Activated CD4-positive, alpha-beta T cell treated with anti-CD3 and anti-CD28 coated beads, Interleukin-10, Interleukin-2, amounts not matched to agents 100 ng/mL and 50 ng/mL, durations not matched to agents 16 hours and 8 hours (primary cell): ENCODE data around the gene SRM.

Experiments used
- DNase-seq: peaks from one replicate; pipeline ENCODE4 v3.0.0-alpha.2; 2020

The SRM gene

DNA sequence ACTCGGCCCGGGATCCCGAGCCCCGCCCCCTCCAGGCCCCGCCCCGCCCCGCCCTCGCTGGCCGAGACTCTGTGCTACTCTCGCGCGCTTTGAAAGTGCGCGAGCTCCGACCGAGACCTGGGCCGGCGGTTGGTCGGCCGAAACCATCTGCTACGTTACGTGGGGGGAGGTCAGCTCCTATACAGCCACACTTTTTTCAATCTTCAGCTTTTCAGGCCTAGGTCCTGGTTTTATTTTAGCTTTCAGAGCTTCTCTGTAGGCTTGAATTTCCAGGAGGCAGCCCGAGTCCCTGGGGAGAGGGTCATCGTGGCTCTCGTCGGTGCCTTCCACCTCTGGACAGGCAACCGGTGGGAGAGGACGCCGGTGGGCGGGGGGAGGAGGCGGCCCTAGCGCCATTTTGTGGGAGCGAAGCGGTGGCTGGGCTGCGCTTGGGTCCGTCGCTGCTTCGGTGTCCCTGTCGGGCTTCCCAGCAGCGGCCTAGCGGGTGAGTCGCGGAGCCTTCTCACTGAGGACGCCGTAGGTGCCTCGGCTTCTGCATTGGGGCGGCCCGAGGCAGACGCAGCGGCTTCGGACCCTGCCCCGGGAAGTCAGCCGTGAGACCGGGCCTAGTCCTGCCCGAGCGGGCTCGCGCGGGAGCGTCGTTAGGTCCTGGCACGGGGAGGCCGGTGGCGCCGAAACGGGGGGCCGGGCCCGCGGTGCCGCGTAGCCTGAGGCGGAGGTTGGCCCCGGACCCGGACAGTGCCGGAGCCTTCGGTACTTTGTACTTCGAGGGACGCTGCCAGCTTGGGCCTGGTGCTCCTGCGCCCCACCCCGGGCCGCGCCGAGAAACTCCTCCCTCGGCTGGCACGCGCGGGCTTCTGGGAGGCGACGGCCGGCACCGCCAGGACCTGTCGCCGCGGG lies 47.3 kb downstream of the SRM start, which contains the start of gene TARDBP:
Gene TARDBP (plus strand): TSS at position 395 of the 900 bp plus-strand sequence. CDS start 1,074 bp downstream, outside the sequence.
- DNase-seq: peak; percentile 91
